GM19351 (cell line): ENCODE results near the gene IGSF8.
A peak's percentile ranks its signal among the peaks of the same experiment; 100 is the strongest.
"Not testable (repeated sequence)": the region's sequence is repeated elsewhere in the genome, so short reads cannot be mapped to it uniquely, and the experiment has no call there.

Experiments used
- ATAC-seq: cut with Tn5 transposase; IDR thresholded peaks from one replicate; pipeline ENCODE4 v1.9.1; 2021; ENCODE audit warnings: mild to moderate bottlenecking, moderate library complexity; ENCODE audit not compliant: unreplicated experiment

Gene IGSF8

DNA sequence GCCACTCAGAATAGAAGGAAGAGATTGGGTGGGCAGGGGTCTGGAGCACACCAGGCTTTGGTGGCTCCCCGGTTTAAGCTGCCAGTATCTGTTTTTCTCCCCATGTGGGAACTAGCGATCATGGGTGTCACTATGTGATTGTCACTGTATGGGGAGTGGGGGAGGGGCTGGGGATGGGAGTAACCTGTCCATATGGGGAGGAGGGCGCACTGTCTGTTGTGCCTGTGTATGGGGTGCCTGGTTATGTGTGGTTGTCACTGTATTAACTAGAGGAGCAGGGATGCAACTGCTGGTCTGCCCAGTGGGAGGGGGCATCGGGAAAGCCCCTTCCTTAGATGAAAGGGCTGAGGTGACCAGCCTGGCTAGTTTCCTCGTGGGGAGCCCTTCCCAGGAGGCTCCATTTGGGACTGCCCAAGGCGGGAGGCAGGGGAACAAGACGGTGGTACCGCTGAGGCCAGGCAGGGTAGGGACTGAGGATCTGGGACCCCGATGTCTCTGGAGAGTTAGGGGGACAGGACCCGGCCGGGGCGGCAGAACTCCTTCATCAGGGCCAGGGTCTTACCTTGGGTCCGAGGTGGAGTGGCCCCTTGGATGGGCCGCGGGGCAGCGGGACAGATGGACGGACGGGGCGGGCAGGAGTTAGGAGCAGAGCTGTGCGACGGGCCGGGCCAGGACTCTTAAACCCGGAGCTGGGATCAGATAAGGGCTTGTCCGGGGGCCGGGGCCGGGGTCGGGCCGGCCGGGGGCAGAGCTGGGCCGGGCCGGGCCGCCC, 28.8 kb downstream of the IGSF8 start, which contains the start of gene KCNJ10:
Gene KCNJ10 (minus strand): TSS at position 701 of the 772 bp plus-strand sequence. CDS start 27,628 bp downstream, outside the sequence.
- no peak for ATAC-seq

DNA sequence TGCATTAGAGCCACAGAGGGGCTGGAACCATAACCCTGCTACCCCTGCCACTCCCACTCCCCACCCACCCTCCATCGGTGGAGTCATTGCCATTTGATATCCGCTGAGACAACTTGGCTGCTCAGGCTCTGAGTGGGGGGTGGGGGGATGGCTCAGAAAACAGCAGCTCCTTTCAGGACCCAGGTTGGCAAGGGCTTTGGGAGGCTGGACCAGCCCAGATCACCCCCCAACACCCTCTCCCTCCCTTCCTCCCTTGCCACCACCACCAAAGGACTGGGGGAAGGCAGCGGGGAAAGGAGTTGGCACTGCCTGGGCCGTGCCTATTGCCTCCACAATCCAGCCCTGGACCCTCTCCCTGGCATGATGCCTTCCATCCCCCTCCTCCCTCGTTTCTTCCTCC, 30.2 kb downstream of the IGSF8 start:
- ATAC-seq, result no peak

DNA sequence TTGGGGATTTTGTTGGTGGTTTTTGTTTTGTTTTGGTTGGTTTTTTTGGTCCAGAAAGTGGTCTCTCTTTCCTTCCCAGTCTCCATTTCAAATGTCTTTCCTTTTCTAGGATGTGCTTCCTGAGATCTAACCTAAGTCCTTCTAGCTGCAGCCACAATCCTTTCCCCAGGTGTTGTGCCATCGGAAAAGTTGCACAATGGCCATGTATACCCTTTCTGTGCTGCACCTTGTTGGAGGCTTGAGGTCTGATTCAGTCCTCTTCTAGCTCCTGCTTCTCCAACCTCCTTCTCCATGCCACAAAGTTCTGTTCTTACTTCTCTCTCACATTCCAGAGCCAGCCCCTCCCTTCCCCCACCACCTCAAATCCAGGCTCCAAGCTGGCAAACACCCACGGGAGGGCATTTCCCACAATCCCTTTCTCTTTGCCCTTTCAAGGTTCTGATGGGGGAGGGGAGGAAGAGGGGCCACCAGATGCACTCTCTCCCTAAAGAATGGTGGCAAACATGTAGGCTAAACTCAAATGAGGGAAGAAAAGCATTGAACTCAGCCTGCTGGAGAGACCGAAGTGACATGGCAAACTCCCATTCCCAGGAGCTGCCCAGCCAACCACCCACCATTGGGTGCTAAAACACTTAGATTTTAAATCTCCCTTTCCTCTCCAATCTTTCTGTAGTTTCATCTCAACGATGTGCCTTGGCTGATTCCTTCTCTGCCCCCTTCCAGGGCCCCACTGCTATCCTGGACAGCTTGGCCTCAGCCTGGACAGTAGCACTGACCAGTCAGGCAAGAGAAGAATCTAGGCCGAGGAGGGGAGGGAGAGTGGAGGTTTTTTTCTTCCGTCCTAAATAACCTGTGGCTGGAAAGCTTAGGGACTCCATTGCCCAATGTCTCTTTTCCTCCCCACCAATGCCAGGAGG, 31.3 kb downstream of the IGSF8 start:
- no peak for ATAC-seq

DNA sequence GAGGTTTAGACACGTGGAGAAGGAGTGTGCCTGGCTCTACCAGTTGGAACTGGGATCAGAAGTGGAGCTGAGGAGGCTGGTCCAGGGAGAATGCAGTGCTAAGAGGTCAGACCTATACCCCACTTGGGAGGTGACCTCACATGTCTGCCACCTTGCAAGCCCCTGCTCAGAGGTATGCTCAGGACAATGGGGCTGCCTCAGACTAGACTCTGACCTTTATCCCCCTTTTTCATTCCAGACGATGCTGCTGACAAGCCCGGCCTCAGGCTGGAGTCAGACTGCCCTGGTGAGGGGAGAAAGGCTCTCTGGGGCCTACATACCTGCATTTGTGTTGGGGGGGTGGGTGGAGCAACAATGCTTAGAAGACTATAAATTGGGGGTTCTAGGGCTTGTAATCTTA, 33.7 kb downstream of the IGSF8 start:
- no peak for ATAC-seq

DNA sequence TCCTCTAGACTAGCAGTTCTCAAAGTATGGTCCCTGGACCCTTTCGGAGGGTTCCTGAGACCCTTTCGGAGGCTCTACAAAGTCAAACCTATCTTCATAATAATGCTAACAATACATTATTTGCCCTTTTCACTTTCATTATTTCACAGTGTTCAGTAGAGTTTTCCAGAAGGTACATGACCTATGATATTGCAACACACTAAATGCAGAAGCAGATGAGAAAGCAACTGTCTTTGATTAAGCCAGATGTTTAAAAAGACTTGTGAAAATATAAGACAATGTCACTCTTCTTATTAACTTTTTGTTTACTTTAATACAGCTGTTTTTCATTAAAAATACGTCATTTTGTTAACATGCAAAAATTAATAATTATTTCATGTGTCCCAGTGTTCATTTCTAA, 34.3 kb downstream of the IGSF8 start:
- no peak for ATAC-seq

DNA sequence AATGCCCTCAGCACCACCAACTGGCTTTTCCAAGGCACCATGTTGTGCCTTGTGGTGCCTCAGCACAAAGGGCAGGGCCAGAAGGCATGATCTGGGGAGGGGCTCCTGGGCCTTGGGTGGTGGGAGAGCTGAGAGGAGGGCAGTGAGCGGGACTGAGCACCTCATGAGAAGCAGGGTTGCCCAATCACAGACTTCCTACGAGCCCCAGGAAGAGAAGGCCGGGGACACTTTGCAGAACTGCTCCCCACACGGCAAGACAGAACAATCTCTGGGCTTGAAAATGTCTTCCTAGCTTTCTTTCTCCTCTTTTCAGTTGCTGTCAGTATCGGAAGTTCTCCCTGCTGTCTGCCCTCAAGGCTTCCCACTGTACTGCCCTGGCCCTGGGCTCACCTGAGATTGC, 35.2 kb downstream of the IGSF8 start:
- ATAC-seq, result no peak

DNA sequence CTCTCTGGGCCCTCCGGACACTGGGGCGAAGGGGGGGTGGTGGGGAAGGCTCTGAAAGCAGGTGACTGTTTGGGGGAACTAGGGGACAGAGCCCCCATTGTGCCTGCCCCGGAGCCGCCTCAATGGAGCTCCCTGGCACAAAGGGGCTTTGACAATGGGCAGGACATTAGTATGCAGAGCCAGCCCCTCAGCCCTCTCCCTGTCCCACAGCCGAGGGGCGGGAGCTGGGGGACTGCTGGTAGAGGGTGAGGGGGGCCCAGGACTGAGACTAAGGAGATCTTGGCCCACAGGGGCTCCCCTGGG, 36.2 kb downstream of the IGSF8 start:
- no peak for ATAC-seq

DNA sequence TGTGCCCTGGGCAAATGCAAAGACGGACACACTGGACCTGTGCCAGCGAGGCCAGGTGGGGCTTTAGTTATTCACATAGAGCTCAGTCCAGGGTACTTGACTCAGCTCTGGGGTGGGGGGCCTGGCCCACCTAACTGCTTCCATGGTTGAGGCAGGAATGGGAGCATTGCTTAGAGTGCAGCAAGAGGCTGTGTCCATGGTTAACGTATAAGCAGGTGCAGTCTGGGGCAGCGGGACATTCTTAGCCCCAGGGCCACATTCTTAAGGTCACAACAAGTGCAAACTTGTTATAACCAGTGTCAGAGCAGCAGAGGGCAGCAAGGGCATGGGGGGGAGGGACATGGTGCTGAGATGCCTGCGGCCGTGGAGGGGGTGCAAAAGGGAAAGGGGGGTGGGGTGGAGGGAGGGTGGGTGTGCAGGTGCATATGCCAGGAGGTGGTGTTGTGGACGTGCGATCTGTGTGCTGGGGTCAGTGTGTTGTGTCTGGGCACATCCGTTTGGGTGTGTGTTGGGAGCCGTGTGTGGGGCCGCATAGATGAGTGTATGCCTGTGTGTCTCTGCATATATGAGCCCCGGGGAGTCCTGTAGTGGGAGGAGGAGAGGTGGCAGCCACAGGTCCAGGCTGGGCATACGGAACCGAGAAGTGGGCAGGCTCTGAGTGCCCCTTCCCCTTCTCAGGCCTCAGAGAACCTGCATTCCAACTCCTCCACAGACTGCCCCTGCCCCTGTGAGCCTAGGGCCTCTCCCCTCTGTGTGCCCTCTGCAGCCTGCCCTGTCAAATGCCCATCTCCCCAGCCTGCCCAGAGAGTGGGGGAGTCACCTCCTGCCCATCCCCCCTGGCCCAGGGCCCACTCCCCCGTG, 36.8 kb downstream of the IGSF8 start:
- ATAC-seq, result no peak

DNA sequence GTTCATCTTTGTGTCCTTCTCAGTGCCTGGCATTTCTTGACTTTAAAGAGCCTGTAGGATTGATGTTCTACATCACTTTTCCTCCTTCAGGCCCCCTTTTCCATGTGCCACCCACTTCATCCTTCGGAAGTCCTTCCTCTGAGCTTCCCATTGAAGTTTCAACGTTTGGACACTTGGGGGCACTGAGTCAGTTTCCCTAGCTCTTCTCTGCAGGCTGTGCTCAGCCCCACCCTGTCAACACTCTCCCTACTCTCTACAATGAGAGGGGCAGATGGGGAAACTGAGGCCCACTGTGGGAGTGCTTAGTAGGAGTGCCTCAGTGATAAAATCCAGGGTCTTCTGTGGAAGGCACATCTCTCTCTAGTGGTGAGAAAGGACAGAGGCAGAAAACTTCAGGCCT, 40.3 kb downstream of the IGSF8 start:
- ATAC-seq, result no peak

DNA sequence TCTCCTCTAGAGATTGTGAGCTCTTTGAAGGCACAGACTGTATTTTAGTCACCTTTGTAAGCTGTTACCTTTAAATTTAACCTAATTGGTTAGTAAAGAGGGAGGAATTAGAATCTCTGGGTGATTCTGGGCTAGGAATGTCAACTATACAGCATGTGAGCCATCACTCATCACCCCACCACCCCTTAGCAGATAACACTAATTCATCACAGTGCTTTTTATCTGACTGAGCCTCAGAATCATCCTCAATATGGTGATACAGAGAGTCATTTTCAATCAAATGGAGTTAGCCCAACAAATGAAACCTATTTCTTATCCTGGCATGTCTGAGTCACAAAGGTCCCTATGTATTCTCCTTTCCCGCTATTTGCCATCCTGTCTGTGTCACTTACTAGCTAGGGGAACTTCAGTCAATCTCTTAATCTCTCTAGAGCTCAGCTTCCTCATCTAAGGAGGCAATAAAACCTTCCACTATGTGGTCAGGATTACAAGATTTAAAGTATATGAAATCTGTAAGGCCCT, 41.7 kb downstream of the IGSF8 start:
- no peak for ATAC-seq

DNA sequence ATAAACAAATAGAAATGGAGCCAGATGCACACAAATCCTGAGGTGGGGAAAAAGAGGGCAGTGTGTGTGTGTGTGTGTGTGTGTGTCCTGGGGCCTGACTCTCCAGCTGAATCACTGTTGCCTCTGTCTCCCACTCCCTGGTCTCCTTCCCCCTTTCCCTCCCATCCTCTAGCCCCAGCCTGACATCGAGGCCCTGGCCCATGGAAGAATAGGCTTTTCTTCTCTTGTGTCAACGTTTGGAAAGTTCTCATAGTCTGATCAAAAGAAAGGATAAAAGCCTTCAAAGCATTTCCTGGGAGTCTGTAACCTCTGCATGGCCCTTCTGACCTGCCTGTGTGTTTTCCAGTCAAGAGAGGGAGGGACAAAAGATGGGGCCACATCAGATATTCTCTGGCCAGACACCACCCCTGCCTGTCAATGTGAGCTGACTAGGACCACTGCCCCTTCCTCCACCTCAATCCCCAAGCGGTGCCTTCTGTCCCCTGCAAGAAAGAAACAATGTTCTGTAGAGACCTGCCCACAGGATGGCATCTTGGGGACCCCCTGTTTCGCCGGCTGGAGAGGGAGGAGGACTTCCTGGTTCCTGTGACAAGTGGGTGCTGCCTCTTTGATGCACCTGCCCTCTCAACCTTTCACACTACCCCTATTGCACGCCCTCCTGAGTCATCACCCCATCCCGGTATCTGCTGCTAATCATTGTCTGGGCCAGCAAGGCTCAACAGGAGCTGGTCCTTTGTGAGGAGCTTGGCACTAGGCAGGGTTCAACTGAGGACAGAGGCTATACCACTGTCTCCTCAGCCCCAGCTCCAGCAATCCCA, 44.7 kb downstream of the IGSF8 start:
- no peak for ATAC-seq

DNA sequence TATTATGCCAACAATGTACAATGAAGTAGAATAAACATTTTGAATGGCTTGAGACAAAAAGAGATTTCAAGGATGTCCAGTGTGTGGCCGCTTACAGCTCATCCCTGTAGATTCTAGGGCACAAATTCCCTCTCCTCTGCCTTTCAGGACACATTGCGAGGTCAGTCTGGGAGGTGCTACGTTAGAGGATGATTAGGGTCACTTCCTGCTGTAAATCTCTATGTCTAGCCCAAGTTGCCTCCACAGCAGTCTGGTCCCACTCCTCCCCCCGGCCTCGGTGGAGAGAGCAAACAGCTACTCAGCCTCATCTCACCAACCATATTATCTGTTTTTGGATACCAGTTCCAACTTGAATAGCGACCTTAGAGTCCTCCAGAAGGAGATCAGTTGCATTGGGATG, 45.5 kb downstream of the IGSF8 start:
- ATAC-seq, result no peak

DNA sequence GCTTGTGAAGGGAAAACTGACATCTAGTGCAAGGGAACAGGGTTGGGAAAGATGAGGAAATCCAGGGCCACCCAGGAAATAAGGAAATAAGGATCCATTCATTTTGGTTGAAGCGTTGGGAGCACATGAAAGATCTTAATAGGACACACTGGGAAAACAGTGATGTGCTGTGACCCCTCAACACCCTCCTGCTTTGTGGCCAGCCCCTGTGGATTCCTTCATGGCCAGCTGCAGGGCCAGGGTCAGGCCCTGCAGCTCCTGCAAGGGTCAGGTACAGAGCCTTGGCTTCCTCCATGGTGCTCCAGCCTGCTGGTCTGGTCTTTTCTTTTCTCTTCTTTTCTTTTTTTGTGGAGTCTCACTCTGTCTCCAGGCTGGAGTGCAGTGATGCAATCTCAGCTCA, 47.8 kb downstream of the IGSF8 start:
- ATAC-seq, result no peak

DNA sequence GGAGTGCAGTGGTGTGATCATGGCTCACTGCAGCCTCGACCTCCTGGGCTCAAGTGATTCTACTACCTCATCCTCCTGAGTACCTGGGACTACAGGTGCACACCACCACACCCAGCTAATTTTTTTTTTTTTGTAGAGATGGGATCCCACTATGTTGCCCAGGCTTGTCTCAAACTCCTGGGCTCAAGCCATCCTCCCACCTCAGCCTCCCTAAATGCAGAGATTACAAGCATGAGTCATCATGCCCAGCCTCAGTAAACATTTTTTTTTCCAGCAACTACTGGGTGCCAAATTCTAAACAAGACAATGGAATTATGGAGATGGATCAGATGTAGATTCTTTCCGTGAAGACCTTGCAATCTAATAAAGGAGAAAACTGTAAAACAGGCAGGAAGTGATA, 48.2 kb downstream of the IGSF8 start:
- not testable (repeated sequence) for ATAC-seq

DNA sequence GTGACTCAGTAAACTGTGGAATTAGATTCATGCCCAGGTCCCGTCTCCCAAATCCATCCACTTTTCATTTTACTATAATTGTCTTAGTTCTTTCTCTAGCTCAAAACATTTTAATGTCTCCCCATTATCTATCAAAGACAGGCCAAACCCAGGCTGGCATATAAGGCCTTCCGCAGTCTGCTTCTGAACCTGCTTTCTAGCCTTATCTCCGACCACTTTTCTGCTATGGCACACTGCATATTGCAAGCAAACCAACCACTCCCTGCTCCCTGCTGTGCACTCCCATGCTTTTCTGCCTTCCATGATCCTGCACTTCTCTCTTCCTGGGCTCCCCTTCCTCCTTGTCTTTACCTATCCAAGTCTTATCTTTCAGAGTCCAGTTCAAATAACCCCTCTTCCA, 49.3 kb downstream of the IGSF8 start:
- no peak for ATAC-seq

DNA sequence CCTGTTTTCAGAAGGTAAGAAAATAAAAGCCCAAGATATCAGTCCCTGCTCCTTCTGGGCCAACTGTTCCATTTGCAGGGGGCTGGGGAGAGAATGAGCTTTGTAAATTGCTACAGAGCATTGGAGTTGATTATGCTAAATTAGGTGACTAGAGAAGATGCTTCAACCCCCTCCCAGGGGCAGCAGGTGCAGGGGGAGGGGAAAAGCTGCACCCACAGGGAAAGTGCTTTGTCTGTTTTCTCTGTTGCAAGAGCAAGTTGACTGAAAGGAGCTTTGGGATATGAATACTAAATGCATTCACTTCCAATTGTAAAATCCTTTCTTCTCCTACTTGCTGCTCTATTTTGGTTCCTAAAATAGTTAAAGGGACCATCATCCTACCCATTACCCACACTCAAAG, 50.1 kb downstream of the IGSF8 start:
- ATAC-seq, result no peak

DNA sequence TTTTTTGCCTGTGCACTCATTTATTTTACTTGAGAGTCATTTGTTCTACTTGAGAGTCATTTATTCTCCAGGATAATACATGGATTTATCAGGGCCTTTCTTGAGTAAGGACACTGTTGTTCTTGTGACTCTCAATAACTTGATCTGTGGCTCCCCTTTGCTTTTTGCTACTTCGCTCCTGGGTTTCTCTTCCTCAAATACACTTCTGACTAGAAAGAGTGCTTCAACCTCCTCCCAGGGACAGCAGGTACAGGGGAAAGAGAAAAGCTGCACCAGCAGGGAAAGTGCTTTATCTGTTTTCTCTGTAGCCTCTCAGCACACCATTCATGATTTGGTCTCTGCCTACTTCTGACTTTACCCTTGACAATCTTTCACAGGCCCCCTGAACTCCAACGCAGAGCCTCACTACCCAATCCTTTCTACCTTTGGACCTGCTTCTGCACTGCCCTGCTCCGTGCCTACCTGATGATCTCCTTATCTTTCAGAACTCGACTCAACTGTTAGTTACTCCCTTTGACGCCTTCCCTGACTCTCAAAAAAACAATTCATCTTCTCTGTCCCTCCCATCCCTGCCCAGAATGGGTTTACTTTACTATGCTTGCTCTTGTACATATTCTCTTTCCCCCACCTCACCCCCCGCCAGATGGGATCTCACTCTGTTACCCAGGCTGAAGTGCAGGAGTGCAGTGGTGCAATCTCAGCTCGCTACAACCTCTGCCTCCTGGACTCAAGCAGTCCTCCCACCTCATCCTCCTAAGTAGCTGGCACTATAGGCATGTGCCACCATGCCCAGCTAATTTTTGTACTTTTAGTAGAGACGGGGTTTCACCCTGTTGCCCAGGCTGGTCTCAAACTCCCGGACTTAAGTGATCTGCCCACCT, 51.1 kb downstream of the IGSF8 start:
- no peak for ATAC-seq

DNA sequence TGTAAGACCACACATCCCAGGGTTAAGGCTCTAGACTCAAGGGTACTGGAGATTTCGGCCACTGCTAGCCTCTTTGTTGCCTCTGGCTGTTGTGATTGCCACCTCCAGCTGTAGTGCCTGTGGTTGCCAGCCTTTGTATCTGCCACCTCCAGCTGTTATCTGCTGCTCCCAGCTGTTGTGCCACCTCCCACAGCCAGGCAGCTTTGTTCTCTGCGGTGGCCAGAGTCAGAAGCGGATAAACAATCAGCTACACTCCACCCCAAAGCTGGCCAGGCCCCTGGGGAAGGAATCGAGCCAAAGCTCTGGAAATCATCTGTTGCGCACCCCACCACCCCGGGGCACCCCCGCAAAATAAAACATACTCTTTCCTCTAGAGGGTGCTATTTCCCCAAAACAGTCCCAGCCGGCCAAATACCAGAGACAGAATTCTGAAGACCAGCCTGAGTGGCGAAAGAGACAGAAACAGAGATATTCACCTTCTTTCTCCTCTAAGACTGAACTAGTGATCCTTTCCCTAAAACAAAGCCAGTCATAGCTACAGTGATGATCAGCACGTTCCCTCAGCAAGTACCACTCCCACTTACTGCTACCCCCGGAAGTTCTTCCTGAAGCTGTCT, 51.8 kb downstream of the IGSF8 start:
- ATAC-seq, result peak; percentile 77

DNA sequence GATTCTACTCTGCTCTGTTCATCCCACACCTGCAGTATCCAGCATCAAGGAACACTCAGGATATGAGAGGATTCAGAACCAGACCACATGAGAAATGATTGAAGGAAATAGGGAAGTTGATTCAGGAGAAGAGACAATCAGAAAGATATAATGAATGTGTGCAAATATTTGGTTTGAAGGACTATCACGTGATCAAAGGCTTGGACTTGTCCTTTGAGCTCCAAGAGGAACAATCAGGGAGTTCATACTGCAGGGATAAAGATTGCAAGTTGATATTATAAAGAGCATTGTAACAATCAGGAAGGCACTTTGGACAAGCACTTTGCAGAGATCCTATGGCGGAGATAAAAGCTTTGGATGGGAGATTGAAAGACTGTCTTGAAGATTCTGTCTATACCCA, 52.8 kb downstream of the IGSF8 start:
- no peak for ATAC-seq
